GM10248 (cell line): ENCODE data around the gene TRMU.
"Not testable (repeated sequence)": the region's sequence is repeated elsewhere in the genome, so short reads cannot be mapped to it uniquely, and the experiment has no call there.

Experiments used
- CTCF ChIA-PET: fragments of 300-600 bp; sonication (Branson Sonifier 250); formaldehyde crosslinking; extraction: SDS; loops from one replicate; lab custom pipeline; 2021; ENCODE audit warnings: antibody characterized with exemption; lab: Yijun Ruan, JAX
- POLR2A ChIA-PET: fragments of 350-650 bp; sonication (Branson Sonifier 250); formaldehyde crosslinking; extraction: SDS; loops from one replicate; lab custom pipeline; 2020; ENCODE audit warnings: antibody characterized with exemption; lab: Yijun Ruan, JAX
- DNase-seq: peaks from one replicate; pipeline ENCODE4 v3.0.0; 2012; ENCODE audit errors: extremely low spot score
- CTCF ChIP-seq: IDR thresholded peaks from 2 replicates; pipeline ENCODE4 v1.5.1; 2012; ENCODE audit warnings: mild to moderate bottlenecking, low read depth; ENCODE audit errors: extremely low read depth, missing control alignments, control extremely low read depth

Gene TRMU

GRCh38 chr22:46390652-46391301 is 55.3 kb downstream of the TRMU start:
- DNase-seq = no peak
- POLR2A ChIA-PET = no interaction called here
- CTCF ChIA-PET = no interaction called here
- TF ChIP-seq CTCF = no peak

DNA sequence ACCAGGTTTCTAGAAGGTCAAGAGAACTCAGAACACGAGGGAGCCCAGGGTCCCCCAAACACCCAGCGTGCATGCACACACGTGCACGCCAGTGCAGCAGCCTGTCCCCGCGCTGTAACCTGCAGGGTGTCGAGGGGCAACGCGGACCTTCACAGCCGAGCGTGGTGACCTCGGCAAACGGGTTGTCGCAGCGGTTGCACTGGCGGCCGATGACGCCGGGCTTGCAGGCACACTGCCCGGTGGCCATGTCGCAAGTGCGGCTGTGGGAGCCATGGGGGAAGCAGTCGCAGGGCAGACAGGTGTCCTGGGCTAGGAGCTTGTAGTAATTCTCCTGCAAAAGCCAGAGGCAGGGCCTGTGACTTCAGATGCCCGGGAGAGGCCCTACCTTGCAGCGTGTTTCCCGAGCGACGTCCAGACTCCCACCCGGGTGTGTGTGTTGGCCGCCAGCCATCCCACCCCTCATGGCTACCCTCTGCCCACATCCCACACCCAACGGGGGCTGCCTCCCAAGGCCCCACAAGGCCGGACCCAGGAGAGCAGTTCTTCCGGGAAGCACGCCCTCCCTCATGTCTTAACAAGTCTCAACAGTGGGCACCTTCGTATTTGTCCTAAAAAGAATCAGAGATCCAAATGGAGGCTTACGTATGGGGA is 56.1 kb downstream of the TRMU start:
- ChIA-PET POLR2A (interaction anchor here (0.7 kb wide), 1 partner anchor 15 kb away, joined by 3 read pairs; no protein-coding TSS in a partner anchor), CTCF (interaction anchor here (1.1 to 1.4 kb wide), 2 partner anchors 24 to 150 kb away, joined by 3 to 6 read pairs; no protein-coding TSS in a partner anchor)
- no peak for TF ChIP-seq CTCF
- DNase-seq = no peak

GRCh38 chr22:46392137-46392844 is 56.8 kb downstream of the TRMU start:
- CTCF ChIA-PET = interaction anchor here (1.1 to 1.4 kb wide), 2 partner anchors 25 to 150 kb away, joined by 3 to 6 read pairs; no protein-coding TSS in a partner anchor
- POLR2A ChIA-PET = interaction anchor here (0.7 kb wide), 1 partner anchor 16 kb away, joined by 3 read pairs; no protein-coding TSS in a partner anchor
- no peak for TF ChIP-seq CTCF
- no peak for DNase-seq

DNA sequence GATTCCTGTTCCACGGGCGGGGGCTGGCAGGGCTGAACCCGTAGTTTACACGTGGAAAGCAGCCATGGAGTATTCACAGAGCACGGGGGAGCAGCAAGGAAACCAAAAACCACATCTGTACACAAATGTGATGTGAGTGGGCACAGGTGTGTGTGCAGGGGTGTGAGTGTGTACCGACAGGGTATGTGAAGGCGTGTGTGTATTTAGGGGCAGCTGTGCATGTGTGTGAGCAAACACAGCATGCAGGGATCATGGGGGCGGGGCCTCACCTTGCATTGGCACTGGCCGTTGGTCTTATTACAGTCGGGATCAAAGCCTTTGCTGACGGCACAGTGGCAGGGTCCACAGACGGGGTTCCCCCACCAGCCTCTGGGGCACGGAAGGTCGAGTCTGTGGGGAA is 58.4 kb downstream of the TRMU start:
- no peak for DNase-seq
- ChIA-PET CTCF (no interaction called here), POLR2A (no interaction called here)
- no peak for TF ChIP-seq CTCF

DNA sequence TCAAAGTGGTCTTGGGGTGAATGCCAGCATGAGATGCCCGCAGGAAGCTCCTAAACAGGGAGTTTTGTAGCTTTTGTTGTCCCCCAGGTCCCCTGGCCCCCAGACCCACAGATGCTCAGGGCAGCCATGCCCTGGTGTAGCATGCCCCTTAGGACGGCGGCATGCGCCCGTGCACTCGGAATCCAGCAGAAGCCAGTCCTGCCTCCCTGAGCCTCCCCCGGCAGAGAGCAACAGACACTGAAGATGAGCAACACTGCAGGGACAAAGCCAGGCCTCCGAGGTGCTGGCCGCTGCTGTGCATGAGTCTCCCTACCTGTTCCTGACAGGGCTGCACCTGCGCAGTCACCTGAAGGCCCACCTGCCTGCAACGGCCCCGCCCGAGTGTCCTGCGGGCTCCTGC is 59.1 kb downstream of the TRMU start:
- no peak for TF ChIP-seq CTCF
- no peak for DNase-seq
- ChIA-PET CTCF (interaction anchor here (1.5 kb wide), 1 partner anchor 27 kb away, joined by 4 read pairs; no protein-coding TSS in a partner anchor), POLR2A (no interaction called here)

DNA sequence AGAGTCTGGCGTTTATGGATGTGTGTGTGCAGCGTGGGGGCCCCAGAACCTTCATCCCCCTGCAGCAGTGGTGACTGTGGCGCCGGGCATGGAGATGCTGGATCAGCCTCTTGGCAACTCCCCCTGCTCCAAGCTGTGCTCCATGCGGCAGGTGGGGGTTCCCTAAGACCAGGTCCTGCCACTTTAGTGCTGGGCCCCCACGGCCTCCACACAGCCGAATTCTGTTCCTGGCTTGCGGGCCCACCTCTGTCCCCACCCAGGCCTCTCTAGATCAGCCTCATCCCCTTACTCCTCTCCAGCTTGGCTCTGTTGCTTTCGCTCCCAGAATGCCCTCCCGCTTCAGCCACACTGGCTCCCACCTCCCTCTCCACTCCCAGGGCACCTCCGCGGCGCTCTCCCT is 59.6 kb downstream of the TRMU start:
- ChIA-PET POLR2A (no interaction called here), CTCF (interaction anchor here (1.5 kb wide), 1 partner anchor 28 kb away, joined by 4 read pairs; no protein-coding TSS in a partner anchor)
- DNase-seq = no peak
- no peak for TF ChIP-seq CTCF

DNA sequence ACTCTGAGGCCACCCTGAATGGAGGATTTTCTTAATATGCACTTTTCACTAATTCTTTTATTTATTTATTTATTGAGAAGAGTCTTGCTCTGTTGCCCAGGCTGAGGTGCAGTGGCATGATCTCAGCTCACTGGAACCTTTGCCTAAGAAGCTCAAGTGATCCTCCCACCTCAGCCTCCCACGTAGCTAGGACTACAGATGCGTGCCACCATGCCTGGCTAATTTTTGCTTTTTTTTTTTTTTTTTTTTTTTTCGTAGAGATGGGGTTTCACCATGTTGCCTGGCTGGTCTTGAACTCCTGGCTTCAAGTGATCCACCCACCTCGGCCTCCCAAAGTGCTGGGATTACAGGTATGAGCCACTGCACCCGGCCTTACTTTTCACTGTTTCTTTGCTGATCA is 61.5 kb downstream of the TRMU start:
- CTCF ChIA-PET, POLR2A ChIA-PET, DNase-seq: not testable (repeated sequence)
